ENCODE data around the gene C1orf198. TPM values are rescaled to one million over a fixed set of nuclear protein-coding genes. Genes with fewer than 3 reads are reported as not detected.

C1orf198 gene
- polyA plus RNA-seq, 1 of the 3 experiments (the other 2 are of a cell fraction) = 12.3 TPM

- ChIA-PET CTCF (interaction anchor here (1.6 kb wide), 1 partner anchor 8 kb away, joined by 6 read pairs; no protein-coding TSS in a partner anchor), POLR2A (no interaction called here)
- DNase-seq = no peak
Observed at GRCh38 chr1:230790026-230790425, 78.3 kb downstream of the C1orf198 start.

More at GRCh38 chr1:230790026-230790425, 78.3 kb downstream of the C1orf198 start:
- Histone ChIP-seq H3K9me2 (no peaks in the 10 kb centered on the region), H3K9ac (no peak overlapping the region), H3K9me3 (no peaks in the 10 kb centered on the region), H3K4me2 (no peak overlapping the region), H3K27me3 (ENCODE audit: insufficient read depth) (no peaks in the 10 kb centered on the region), H3K4me1 (ENCODE audit: control insufficient read depth in 1 of 2, insufficient read depth in 2 of 2, low read depth in 1 of 2, low read length in 1 of 2) (no peaks in the 10 kb centered on the region), H3K36me3 (replicated peaks in 1 of 2; ENCODE audit: control insufficient read depth in 1 of 2, insufficient read depth in 2 of 2, low read length in 1 of 2) (no peaks in the 10 kb centered on the region), H3K27ac (ENCODE audit: low read depth in 2 of 2, low read length in 1 of 2) (no peak overlapping the region), H4K20me1 (ENCODE audit: insufficient read depth) (no peaks in the 10 kb centered on the region), H3K4me3 (ENCODE audit: low read depth in 2 of 2, low read length in 1 of 2) (no peak overlapping the region), H2AFZ (ENCODE audit: low read depth) (no peak overlapping the region), H3F3A (replicated peaks; ENCODE audit: insufficient read depth) (no peaks in the 10 kb centered on the region), H3K79me2 (ENCODE audit: insufficient read depth) (no peaks in the 10 kb centered on the region)
- WGBS (ENCODE audit: low lambda C conversion rate) = 55% methylated on average over 4 of the region's 5 CpGs
- no peak for TF ChIP-seq REST (IDR thresholded peaks at IDR 0.05; ENCODE audit: low read depth, low read length)
- no peak for TF ChIP-seq IRF3 (IDR thresholded peaks at IDR 0.05; ENCODE audit: low read depth, low read length)
- TF ChIP-seq RCOR1 (IDR thresholded peaks at IDR 0.05; ENCODE audit: low read length) = no peak
- no peak for TF ChIP-seq MEF2A (IDR thresholded peaks at IDR 0.05; ENCODE audit: borderline replicate concordance, low read depth)
- TF ChIP-seq USF2 (IDR thresholded peaks at IDR 0.05; ENCODE audit: borderline replicate concordance, low read depth, low read length) = no peak
- no peak for TF ChIP-seq EP300 (IDR thresholded peaks at IDR 0.05; ENCODE audit: borderline replicate concordance in 1 of 2, low read depth in 1 of 2, low read length in 1 of 2)
- TF ChIP-seq FOXM1 (IDR thresholded peaks at IDR 0.05; ENCODE audit: low read depth) = no peak
- no peak for TF ChIP-seq GABPA (IDR thresholded peaks at IDR 0.05; ENCODE audit: low read depth)
- no peak for TF ChIP-seq SIN3A (IDR thresholded peaks at IDR 0.05; ENCODE audit: borderline replicate concordance, low read depth, low read length)
- TF ChIP-seq YY1 (IDR thresholded peaks at IDR 0.05; ENCODE audit: low read depth) = no peak
